Stimulated activated CD4-positive, alpha-beta T cell treated with anti-CD3 and anti-CD28 coated beads, Interleukin-12 subunit alpha, Interleukin-12 subunit beta, amount 100 ng/mL, for 48 hours (primary cell): ENCODE data around the gene MEI1.

Experiments
- DNase-seq, 3 donors: peaks; one replicate each; pipeline ENCODE4 v3.0.0-alpha.2; 2020; ENCODE audit warnings: low read depth in 2 of 3, low spot score in 1 of 3

The MEI1 gene

GRCh38 chr22:41838842-41839618, 139.7 kb downstream of the MEI1 start:
- DNase-seq, result no peak

- DNase-seq, result no peak
These were observed 140.9 kb downstream of the MEI1 start for GRCh38 chr22:41840216-41840615.

GRCh38 chr22:41841085-41841712, 141.9 kb downstream of the MEI1 start:
- no peak for DNase-seq

- no peak for DNase-seq
These were observed 144.0 kb downstream of the MEI1 start for GRCh38 chr22:41842996-41843970.

GRCh38 chr22:41844036-41844435, 144.7 kb downstream of the MEI1 start:
- no peak for DNase-seq

- no peak for DNase-seq
These were observed 145.2 kb downstream of the MEI1 start for GRCh38 chr22:41844513-41844912.

GRCh38 chr22:41845380-41846267, 146.3 kb downstream of the MEI1 start:
- DNase-seq, result no peak

- DNase-seq, result no peak
These were observed 147.1 kb downstream of the MEI1 start for GRCh38 chr22:41846268-41846987.

- no peak for DNase-seq
These were observed 148.0 kb downstream of the MEI1 start for GRCh38 chr22:41847300-41847699.

GRCh38 chr22:41848468-41848867, 149.2 kb downstream of the MEI1 start:
- no peak for DNase-seq
